Stimulated activated CD8-positive, alpha-beta memory T cell treated with anti-CD3 and anti-CD28 coated beads, Interleukin-12 subunit alpha, Interleukin-12 subunit beta, amount 100 ng/mL, for 24 hours (primary cell): ENCODE results near the gene KRTAP19-4.
"Not testable (repeated sequence)": the region's sequence is repeated elsewhere in the genome, so short reads cannot be mapped to it uniquely, and the experiment has no call there.

Source experiments
- DNase-seq: peaks from one replicate; pipeline ENCODE4 v3.0.0-alpha.2; 2020; ENCODE audit errors: extremely low read depth

KRTAP19-4 gene, protein sequence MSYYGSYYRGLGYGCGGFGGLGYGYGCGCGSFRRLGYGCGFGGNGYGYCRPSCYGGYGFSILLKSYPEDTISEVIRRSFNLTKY

GRCh38 chr21:30497065-30497464 is at the start of gene KRTAP19-4:
KRTAP19-4 (minus strand) TSS chr21:30497165; CDS start chr21:30497110, 55 bp downstream.
- DNase-seq, result no peak

DNA sequence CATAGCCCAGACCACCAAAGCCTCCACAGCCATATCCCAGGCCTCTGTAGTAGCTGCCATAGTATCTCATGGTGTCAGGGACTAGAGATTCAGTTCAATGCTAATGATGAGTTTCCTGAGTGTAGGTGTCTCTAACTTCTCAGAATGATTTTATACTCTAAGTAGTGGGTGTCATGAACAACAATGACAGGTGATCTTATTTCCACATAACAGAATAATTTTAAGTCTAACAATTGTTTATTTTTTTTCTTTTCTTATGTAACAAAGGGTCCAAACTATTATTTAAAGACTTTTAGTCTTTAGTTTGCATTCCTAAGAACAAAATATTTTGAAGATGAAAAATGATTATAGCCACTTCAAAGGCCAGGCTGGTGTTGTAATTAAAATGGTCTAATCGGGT is 44.8 kb upstream of the KRTAP19-4 start, which contains the start of gene KRTAP19-6:
TSS of gene KRTAP19-6 (minus strand) at position 101 of the 400 bp plus-strand sequence. CDS start at position 70, 31 bp downstream.
- no peak for DNase-seq

DNA sequence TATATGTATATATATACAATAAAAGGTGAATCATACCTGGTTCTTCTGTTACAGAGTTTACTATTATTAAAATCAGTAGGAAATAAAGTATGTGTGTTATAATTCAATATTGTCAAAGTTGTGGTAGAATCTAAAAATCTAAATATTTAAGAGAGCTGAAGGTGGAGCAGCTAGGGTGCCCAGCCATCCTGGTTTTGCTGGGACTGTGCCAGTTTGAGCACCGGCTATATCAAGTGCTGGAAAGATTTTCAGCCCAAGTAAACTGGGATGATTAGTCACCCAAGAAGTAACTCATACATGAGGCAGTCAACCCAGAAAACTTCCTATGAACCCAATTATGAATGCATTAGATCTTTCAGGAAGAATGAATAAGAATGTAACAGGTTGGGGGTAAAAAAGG is 21.9 kb upstream of the KRTAP19-4 start:
- no peak for DNase-seq

DNA sequence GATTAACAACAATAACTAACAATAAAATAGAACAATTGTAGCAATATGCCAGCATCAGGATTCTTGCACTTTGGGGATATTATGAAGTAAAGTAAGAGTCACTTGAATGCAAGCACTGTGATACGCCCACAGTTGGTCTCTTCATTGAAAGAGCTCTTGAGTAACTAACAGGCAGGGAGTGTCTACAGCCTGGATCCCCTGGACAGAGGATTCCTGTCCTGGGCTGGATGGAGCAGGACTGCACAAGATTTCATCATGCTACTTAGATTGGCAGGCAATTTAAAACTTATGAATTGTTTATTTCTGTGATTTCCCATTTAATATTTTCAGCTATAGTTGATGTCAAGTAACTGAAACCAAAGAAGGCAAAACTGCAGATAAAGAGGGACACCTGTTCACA is 18.7 kb upstream of the KRTAP19-4 start:
- no peak for DNase-seq

DNA sequence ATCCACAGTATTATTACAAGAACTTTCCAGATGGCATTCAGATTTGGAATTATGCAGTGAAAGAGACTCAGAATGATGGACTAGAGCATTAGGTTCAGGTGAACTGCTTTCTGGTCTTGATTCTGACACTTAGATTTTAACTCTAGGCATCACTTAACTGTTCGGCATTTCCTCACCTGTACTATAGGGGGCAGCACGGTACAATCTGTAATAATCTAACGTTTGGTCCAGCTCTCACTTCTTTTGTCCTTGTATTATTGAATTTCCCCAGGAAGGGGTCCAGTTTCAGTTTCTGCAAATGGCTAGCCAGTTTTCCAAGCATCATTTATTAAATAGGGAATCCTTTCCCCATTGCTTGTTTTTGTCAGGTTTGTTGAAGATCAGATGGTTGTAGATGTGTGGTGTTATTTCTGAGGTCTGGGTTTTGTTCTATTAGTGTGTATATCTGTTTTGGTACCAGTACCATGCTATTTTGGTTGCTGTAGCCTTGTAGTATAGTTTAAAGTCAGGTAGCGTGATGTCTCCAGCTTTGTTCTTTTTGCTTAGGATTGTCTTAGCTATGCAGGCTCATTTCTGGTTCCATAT is 8.7 kb upstream of the KRTAP19-4 start:
- not testable (repeated sequence) for DNase-seq

- DNase-seq, result no peak
Observed at GRCh38 chr21:30502041-30502440, 5.1 kb upstream of the KRTAP19-4 start, which contains the start of gene KRTAP19-5. KRTAP19-5 (minus strand) TSS chr21:30502141; CDS start chr21:30502090, 51 bp downstream.

DNA sequence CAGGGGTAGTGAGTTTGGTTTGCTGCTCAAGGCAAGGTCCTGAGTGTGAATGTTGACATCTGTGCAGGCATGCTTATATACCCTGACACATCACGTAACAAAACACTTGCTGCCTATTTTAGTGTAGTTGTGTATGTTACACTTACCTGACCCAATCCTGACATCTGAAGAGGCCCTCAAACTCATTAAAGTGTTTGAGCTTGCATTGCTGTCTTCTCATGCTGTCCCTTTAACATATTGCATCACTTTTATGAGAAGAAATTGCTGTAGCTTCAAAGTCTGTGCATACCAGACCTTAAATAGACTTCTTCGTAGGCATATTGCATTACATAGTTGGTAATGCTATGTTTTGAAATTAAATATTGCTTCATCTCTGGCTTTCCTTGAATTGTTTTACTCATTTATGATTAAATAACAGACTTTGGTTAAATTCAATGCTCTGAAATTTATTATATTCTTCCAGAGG is 5.0 kb downstream of the KRTAP19-4 start, which contains the start of gene KRTAP19-3:
TSS of gene KRTAP19-3 (minus strand) at position 51 of the 466 bp plus-strand sequence. CDS start 56 bp downstream, outside the sequence.
- DNase-seq, result no peak

GRCh38 chr21:30487336-30487735 is 9.6 kb downstream of the KRTAP19-4 start, which contains the start of gene KRTAP19-2:
KRTAP19-2 (minus strand) TSS chr21:30487436; CDS start chr21:30487348, 88 bp downstream.
- no peak for DNase-seq

DNA sequence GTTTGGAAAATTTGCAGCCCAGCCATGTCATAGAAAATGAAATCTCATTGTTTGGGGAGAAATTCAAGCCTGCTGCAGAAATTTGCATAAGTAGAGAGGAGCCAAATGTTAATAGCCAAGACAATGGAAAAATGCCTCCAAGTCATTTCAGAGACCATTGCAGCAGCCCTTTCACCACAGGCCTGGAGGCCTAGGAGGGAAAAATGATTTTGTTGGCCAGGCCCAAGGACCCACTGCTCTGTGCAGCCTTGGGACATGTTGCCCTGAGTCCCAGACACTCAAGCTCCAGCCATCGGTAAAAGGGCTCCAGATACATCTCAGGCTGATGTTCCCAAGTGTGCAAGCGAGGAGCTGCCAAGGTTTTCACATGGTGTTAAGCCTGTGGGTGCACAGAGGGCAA is 10.8 kb downstream of the KRTAP19-4 start:
- no peak for DNase-seq

- DNase-seq, result no peak
Observed at GRCh38 chr21:30482130-30482529, 14.8 kb downstream of the KRTAP19-4 start.

DNA sequence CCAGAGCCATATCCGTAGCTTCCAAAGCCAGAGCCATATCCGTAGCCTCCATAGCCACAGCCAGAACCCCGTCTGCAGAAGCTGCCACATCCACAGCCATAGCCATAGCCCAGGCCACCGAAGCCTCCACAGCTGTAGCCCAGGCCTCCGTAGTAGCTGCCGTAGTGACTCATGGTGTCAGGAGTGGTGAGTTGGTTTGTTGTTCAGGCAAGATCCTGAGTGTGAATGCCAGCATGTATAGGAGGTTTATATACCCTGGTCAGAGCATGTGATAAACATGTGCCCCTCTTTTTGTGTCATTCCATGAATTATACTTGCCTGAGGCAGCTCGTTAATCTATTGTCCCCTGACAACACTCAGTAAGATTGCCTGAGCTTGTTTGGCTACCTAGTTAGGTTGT is 16.8 kb downstream of the KRTAP19-4 start, which contains the start of gene KRTAP19-1:
TSS of gene KRTAP19-1 (minus strand) at position 223 of the 400 bp plus-strand sequence. CDS start at position 173, 50 bp downstream.
- no peak for DNase-seq

DNA sequence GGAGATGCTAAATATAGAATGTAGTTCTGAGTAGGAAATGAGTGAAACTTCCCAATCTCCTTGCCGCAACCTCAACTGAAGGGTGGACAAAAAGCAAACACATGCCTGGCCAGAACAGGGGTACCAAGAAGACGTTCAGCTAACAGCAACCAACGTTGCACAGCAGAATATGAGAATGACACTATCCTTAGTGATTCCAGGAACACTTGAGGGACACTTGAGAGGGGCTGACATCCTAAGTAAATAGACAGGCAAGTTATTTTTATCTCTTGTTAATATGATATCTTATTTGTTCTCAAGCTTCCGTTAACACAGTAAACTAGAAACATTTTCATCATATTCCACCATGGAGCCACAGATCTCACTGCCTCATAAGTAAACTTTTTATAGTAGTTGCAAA is 17.7 kb downstream of the KRTAP19-4 start:
- DNase-seq, result no peak

DNA sequence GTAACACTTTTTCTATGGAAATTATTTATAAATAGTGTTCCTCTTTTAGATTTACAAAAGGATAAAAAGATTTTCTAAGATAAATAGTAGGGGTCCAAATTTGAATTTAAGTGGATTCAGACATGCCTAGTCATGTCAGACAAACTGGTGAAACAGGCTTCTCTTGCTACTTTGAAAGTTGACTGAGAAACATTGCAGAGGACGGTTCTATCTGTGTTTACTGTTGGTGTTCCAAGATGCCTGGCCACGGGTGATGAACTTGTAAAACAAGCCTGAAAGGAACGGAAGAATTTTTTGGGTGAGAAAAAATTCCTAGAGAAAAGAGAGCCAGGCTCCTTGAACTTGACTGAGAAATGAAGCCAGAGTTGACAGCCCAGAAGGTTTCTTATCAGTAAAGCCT is 19.0 kb downstream of the KRTAP19-4 start:
- no peak for DNase-seq

GRCh38 chr21:30468900-30469714 is 27.9 kb downstream of the KRTAP19-4 start:
- DNase-seq, result no peak

DNA sequence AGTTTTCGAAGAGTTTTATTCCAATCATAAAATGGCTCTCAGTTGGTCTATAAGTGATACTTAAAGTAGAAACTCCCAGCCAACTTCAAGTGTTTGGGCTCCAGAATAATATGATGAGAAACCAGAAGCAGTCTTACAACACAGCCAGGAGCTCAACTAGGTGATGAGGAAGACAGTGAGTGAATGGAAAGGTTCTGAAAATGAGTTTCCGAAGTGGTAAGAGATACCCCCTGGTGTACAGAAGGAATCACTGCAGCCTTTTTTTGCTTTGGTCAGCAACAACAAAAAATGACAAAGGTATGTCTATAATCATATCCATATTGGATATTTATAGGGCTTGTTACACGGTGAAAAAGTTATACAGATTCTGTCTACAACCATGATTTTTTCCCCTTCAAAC is 33.3 kb downstream of the KRTAP19-4 start:
- DNase-seq, result no peak

DNA sequence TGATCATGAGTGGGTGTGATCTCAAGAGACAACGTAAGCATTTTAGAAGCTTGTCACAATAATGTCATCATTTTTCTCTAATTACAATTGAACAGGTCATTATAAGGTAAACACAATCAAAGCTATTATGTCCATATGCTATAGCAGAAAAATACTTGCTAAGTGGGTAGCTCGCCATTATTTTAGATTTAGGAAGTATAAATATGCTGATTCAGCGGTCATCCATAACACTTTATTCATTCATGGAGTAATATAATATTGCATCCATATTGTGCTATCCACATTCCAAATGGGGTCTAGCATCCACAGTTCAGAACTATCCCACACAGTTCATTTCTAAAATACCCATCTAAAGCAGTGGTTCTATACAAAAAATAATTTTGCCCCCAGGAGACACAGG is 48.5 kb downstream of the KRTAP19-4 start:
- DNase-seq, result no peak

GRCh38 chr21:30447056-30447455 is 49.9 kb downstream of the KRTAP19-4 start:
- DNase-seq, result no peak
